NOMO-1 treated with DMSO at 0.1 percent for 48 hours (cell line): ENCODE measurements around the gene BMP7.

Experiments used
- DNase-seq: peaks from one replicate; lab custom pipeline; 2025; ENCODE audit not compliant: unreplicated experiment; lab: John Stamatoyannopoulos, UW

Gene BMP7

GRCh38 chr20:57213291-57213690 is 53.1 kb downstream of the BMP7 start:
- DNase-seq: no peak

- no peak for DNase-seq
Measured at GRCh38 chr20:57212534-57213276, 53.7 kb downstream of the BMP7 start.

- no peak for DNase-seq
Measured at GRCh38 chr20:57211908-57212533, 54.4 kb downstream of the BMP7 start.

- DNase-seq: no peak
Measured at GRCh38 chr20:57211406-57211805, 55.0 kb downstream of the BMP7 start.

GRCh38 chr20:57210911-57211280 is 55.5 kb downstream of the BMP7 start:
- no peak for DNase-seq

- DNase-seq: no peak
Measured at GRCh38 chr20:57210054-57210910, 56.2 kb downstream of the BMP7 start.

GRCh38 chr20:57209413-57209812 is 57.0 kb downstream of the BMP7 start:
- no peak for DNase-seq

- no peak for DNase-seq
Measured at GRCh38 chr20:57208198-57208597, 58.2 kb downstream of the BMP7 start.

- no peak for DNase-seq
Measured at GRCh38 chr20:57207251-57207650, 59.2 kb downstream of the BMP7 start.

- no peak for DNase-seq
Measured at GRCh38 chr20:57205606-57206219, 60.7 kb downstream of the BMP7 start.

GRCh38 chr20:57203986-57204385 is 62.5 kb downstream of the BMP7 start:
- no peak for DNase-seq

GRCh38 chr20:57203204-57203603 is 63.2 kb downstream of the BMP7 start:
- DNase-seq: no peak

- no peak for DNase-seq
Measured at GRCh38 chr20:57202309-57202708, 64.1 kb downstream of the BMP7 start.

- DNase-seq: no peak
Measured at GRCh38 chr20:57200882-57201695, 65.4 kb downstream of the BMP7 start.

GRCh38 chr20:57199656-57200405 is 66.6 kb downstream of the BMP7 start:
- no peak for DNase-seq

- DNase-seq: no peak
Measured at GRCh38 chr20:57198132-57199072, 68.0 kb downstream of the BMP7 start.

- no peak for DNase-seq
Measured at GRCh38 chr20:57197352-57198131, 68.9 kb downstream of the BMP7 start.

GRCh38 chr20:57195469-57196100 is 70.9 kb downstream of the BMP7 start:
- DNase-seq: no peak
